Measurements from ENCODE around the gene ZBTB24. TPM values are rescaled to one million over a fixed set of nuclear protein-coding genes. Genes with fewer than 3 reads are reported as not detected.

Gene ZBTB24
- total RNA-seq, 1 experiment from 2014 or later, result 10.4 TPM

DNA sequence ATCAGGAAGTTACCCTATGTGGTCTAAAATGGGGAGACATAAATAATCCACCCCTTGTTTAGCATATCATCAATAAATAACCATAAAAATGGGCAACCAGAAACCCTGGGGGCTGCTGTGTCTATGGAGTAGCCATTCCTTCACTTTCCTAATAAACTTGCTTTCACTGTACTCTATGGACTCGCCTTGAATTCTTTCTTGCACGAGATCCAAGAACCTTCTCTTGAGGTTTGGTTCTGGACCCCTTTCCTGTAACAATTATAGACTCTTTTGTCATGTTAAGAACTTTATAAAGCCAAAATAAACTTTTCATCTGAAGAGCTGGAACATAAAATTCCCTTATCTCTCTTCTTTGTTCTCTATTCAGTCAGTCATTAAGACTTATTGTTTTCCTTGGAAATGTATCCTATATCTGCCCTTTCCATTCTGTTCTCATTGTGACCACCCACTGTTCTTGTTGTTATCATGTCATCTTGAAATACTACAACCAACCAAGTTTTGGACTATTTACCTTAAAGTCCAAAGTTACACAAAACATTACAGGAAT lies 29.3 kb upstream of the ZBTB24 start:
- H3K4me1 Mint-ChIP-seq (ENCODE audit: insufficient read depth, unreplicated experiment), result peaks cover 6% of the 10 kb centered on the region
- no peak overlapping the region for H3K27ac Mint-ChIP-seq (ENCODE audit: low read depth, unreplicated experiment)
- intact Hi-C loops (cut with micrococcal nuclease), result no loop called here
- no TSS peak for BruUV-seq (replicated peaks)
- ChIA-PET POLR2A (interaction anchor here (0.7 kb wide), 1 partner anchor 458 kb away, joined by 3 read pairs; no protein-coding TSS in a partner anchor), CTCF (no interaction called here)
- no peak for TF ChIP-seq CTCF (IDR thresholded peaks at IDR 0.05; ENCODE audit: unreplicated experiment)
- H3K9me3 Mint-ChIP-seq (ENCODE audit: unreplicated experiment), result no peaks in the 10 kb centered on the region
- H3K27me3 Mint-ChIP-seq (ENCODE audit: insufficient read depth, unreplicated experiment), result no peaks in the 10 kb centered on the region
- H3K36me3 Mint-ChIP-seq (ENCODE audit: insufficient read depth, unreplicated experiment), result no peaks in the 10 kb centered on the region
- no peak overlapping the region for H3K4me3 Mint-ChIP-seq (ENCODE audit: unreplicated experiment)
- no peak for DNase-seq (ENCODE audit: unreplicated experiment)

DNA sequence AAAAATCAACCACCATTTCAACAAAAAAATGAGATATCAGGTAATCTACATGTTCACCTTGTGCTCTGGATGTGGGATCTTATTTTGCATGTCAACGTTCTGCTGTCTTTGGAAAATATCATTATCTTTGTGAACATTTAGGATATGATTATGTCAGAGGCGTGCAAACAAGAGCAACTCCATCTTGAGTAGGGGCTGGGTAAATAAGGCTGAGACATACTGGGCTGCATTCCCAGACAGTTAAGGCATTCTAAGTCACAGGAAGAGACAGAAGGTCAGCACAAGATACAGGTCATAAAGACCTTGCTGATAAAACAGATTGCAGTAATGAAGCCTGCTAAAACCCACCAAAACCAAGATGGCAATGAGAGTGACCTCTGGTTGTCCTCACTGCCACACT lies 28.8 kb upstream of the ZBTB24 start:
- DNase-seq (ENCODE audit: unreplicated experiment), result no peak

DNA sequence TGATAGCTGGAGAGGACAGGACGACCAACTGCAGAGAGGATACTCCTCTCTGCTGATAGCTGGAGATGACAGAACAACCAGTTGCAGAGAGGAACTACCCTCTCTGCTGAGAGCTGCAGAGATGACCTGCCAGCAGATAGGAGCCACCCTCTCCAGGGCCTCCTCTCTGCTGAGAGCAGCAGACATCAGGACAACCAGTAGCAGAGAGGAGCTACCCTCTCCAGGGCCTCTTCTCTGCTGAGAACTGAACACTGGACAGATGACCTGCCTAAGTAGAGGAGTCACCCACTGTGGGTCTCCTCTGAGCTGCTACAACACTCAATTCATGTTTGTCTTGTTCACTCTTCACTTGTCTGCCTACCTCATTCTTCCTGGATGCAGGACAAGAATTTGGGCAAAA lies 27.3 kb upstream of the ZBTB24 start:
- no peaks in the 10 kb centered on the region for H3K4me1 Mint-ChIP-seq (ENCODE audit: insufficient read depth, unreplicated experiment)
- no peak for DNase-seq (ENCODE audit: unreplicated experiment)
- no TSS peak for BruUV-seq (replicated peaks)
- intact Hi-C loops (cut with micrococcal nuclease), result no loop called here
- no peak overlapping the region for H3K4me3 Mint-ChIP-seq (ENCODE audit: unreplicated experiment)
- no peaks in the 10 kb centered on the region for H3K9me3 Mint-ChIP-seq (ENCODE audit: unreplicated experiment)
- CTCF ChIA-PET, result interaction anchor here (1.4 kb wide), 1 partner anchor 181 kb away, joined by 4 read pairs; the partner anchor contains the start of genes AK9 and FIG4
- POLR2A ChIA-PET, result no interaction called here
- H3K27ac Mint-ChIP-seq (ENCODE audit: low read depth, unreplicated experiment), result no peak overlapping the region
- no peak for TF ChIP-seq CTCF (IDR thresholded peaks at IDR 0.05; ENCODE audit: unreplicated experiment)
- no peaks in the 10 kb centered on the region for H3K27me3 Mint-ChIP-seq (ENCODE audit: insufficient read depth, unreplicated experiment)
- no peaks in the 10 kb centered on the region for H3K36me3 Mint-ChIP-seq (ENCODE audit: insufficient read depth, unreplicated experiment)

More for the DNA sequence above, 28.8 kb upstream of the ZBTB24 start:
- Mint-ChIP-seq H3K27me3 (ENCODE audit: insufficient read depth, unreplicated experiment) (no peaks in the 10 kb centered on the region), H3K27ac (ENCODE audit: low read depth, unreplicated experiment) (no peak overlapping the region), H3K4me1 (ENCODE audit: insufficient read depth, unreplicated experiment) (peaks cover 6% of the 10 kb centered on the region), H3K4me3 (ENCODE audit: unreplicated experiment) (no peak overlapping the region), H3K9me3 (ENCODE audit: unreplicated experiment) (no peaks in the 10 kb centered on the region), H3K36me3 (ENCODE audit: insufficient read depth, unreplicated experiment) (no peaks in the 10 kb centered on the region)
- ChIA-PET POLR2A (no interaction called here), CTCF (no interaction called here)
- no peak for TF ChIP-seq CTCF (IDR thresholded peaks at IDR 0.05; ENCODE audit: unreplicated experiment)
- intact Hi-C loops (cut with micrococcal nuclease), result no loop called here
- no TSS peak for BruUV-seq (replicated peaks)

DNA sequence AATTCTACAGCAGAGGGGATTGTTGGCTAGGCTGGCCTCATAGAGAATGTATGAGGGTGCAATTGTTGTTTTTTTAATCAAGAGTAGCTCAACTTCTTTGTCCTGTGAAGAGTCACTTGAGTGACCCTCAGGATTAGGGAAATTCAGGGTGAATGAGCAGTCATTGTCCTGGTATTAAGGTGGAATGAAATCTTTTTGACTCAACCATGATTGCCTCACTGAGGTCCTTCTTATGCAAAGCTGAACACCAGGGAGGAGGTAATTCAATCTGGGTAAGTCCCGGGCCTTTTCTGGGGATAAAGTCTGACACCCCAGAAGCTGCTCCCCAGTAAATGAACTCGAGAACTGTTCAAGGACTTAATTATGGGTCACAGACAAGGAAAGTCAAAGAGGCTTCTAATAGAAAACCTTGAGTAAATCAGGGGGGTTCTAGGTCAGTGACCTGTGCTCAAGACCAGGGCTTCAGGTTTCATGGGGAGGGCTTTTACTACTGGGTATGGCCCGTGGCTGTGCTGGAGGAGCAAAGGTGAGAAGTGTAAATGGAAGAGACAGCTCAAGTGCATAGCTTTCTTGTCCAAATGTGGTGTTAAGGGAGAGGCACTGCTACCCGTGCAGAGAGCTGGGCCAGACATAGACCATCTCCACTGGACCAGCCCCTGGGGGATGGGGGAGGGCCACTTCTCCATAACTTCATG lies 25.3 kb upstream of the ZBTB24 start:
- DNase-seq (ENCODE audit: unreplicated experiment), result no peak
- Mint-ChIP-seq H3K27me3 (ENCODE audit: insufficient read depth, unreplicated experiment) (no peaks in the 10 kb centered on the region), H3K27ac (ENCODE audit: low read depth, unreplicated experiment) (no peak overlapping the region), H3K36me3 (ENCODE audit: insufficient read depth, unreplicated experiment) (no peaks in the 10 kb centered on the region), H3K4me1 (ENCODE audit: insufficient read depth, unreplicated experiment) (no peaks in the 10 kb centered on the region), H3K4me3 (ENCODE audit: unreplicated experiment) (no peak overlapping the region), H3K9me3 (ENCODE audit: unreplicated experiment) (no peaks in the 10 kb centered on the region)
- CTCF ChIA-PET, result interaction anchor here (0.8 to 1.9 kb wide), 3 partner anchors 12 to 545 kb away, joined by 3 to 5 read pairs (median 3); no protein-coding TSS in a partner anchor
- intact Hi-C loops (cut with micrococcal nuclease), result no loop called here
- no TSS peak for BruUV-seq (replicated peaks)
- TF ChIP-seq CTCF (IDR thresholded peaks at IDR 0.05; ENCODE audit: unreplicated experiment), result no peak
- POLR2A ChIA-PET, result interaction anchor here (0.6 kb wide), 1 partner anchor 249 kb away, joined by 4 read pairs; no protein-coding TSS in a partner anchor

Measured in MCF 10A (cell line).